ENCODE results near the gene LPIN2.

Gene LPIN2

DNA sequence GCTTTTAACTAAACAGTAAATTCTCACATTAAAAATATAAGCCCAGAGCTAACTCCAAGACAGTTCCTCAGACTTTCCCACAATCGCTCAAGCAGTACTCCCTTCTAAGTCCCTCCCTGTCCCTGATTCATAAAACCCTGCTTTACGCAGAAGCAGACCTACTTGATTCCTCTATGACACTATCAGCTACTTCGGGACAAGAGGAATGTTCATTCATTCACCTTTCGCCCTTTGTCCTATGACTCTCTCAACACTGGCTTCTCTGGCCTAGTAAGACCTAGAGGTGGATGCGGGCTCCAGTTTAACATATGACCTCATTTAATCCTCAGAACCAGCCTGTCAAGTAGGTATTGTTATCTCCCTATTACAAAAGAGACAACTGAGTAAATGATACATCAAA, 10.2 kb downstream of the LPIN2 start:
- DNase-seq (ENCODE audit: extremely low read depth, low read depth), result no peak
- TF ChIP-seq, protein P1, sequence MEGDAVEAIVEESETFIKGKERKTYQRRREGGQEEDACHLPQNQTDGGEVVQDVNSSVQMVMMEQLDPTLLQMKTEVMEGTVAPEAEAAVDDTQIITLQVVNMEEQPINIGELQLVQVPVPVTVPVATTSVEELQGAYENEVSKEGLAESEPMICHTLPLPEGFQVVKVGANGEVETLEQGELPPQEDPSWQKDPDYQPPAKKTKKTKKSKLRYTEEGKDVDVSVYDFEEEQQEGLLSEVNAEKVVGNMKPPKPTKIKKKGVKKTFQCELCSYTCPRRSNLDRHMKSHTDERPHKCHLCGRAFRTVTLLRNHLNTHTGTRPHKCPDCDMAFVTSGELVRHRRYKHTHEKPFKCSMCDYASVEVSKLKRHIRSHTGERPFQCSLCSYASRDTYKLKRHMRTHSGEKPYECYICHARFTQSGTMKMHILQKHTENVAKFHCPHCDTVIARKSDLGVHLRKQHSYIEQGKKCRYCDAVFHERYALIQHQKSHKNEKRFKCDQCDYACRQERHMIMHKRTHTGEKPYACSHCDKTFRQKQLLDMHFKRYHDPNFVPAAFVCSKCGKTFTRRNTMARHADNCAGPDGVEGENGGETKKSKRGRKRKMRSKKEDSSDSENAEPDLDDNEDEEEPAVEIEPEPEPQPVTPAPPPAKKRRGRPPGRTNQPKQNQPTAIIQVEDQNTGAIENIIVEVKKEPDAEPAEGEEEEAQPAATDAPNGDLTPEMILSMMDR (IDR thresholded peaks at IDR 0.05; ENCODE audit: low read depth, low read length), result no peak

DNA sequence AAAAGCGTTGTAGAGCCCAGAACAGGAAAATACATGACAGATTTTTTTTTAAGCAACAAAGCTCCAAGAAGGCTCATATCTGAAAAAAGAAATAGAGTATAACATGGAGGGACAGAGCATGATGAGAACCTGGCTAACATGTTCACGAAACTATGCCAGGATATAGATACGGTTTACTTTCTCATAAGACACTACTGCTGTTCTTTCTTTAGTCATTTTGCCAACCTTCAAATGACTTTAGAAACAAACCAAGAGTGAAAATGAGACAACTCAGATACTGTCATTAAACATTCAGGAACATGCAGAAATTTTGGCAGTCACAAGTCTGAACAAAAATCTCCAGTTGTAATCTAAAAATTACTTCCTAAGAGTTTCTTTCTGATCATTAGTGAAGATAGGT, 14.3 kb downstream of the LPIN2 start:
- TF ChIP-seq, protein P1 (IDR thresholded peaks at IDR 0.05; ENCODE audit: low read depth, low read length), result no peak
- DNase-seq (ENCODE audit: extremely low read depth, low read depth), result no peak

DNA sequence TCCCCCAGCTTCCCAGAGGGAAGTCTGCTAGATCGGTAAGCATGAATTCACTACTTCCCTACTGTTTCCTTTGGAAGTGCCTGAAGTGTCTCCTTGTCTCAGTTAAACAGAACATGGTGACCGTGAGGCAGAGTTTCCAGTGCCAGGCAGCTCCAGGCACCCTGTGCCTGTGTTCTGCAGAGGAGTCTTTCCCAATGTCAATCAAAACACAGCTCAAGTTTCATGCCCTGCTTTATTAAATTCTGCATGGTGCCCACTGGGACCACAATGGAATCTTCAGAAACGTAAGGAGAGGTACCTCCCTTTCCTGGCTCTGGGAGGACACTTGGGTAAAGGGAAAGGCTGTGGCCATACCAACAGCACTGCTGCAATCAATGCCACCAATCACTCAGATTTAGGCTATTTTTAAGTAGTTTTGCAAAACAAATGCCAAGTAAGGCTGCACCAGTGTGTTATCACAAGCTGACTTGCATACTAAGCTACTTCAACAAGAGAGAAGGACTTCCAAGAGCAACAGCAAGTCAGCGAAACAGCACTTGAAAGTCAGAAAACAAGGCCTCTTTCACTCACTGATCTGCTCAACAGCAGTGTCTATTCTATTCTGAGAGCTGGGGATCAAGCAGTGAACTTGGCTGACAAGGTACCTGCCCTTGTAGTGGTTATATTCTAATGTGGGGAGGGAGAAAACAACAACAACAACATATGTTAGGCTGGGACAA, 14.9 kb downstream of the LPIN2 start:
- TF ChIP-seq, protein P1 (IDR thresholded peaks at IDR 0.05; ENCODE audit: low read depth, low read length), result no peak
- DNase-seq (ENCODE audit: extremely low read depth, low read depth), result no peak

DNA sequence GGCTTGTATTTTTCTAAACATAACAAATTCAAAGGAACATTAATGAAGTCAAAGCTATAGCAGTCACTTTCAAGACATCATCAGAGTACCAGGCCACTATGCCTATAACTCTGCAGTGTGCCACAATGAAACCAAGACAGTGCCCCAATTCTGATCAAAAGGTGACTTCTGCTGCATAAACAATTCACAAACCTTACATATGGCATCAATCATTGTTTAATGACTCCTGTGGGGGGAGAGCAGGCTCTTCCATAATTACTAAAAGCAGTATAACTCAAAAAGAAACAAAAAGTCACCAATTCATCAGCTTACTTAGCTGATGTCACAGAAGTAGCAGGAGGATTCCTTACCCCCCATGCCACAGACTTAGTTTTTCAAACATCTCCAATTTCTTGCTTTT, 15.5 kb downstream of the LPIN2 start:
- TF ChIP-seq, protein P1 (IDR thresholded peaks at IDR 0.05; ENCODE audit: low read depth, low read length), result no peak
- DNase-seq (ENCODE audit: extremely low read depth, low read depth), result no peak

DNA sequence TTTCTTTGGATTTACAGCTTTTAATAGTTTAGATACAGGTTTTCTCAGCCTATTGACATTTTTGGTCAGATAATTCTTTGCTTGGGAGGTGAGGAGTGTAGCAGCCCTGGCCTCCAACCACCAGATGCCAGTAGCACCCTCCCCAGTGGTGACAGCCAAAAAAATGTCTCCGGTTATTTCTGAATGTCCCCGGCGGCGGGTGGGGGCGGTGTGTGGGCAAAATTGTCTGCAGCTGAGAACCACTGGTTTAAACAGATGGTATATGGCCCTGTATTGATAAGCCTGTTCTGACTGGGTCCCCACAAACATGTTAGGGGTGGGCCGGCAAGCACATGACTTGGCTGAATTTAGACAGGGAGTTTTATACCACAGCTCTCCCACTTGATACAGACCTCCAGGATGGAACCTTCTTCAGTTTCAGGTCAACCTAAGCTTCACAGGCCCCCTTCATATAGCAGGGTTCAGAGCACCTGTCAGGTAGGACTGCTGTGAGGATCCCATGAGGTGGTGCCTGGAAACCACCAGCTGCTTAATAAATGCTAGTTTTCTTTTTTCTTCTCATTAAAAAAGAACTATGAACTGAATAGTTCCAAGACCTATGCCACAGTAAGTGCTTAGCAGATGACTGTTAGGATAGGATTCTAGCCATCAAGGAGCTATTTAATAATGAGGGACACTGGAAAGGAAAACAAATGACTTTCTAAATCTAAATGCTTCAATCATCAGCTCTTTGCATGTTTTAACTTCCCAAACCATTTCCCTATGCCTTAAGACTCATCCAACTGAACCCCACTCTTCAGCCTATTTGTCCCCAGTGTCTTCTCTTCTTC, 18.1 kb downstream of the LPIN2 start:
- TF ChIP-seq, protein P1 (IDR thresholded peaks at IDR 0.05; ENCODE audit: low read depth, low read length), result no peak; the same call in 1 of the 2 replicates
- no peak for DNase-seq (ENCODE audit: extremely low read depth, low read depth)

DNA sequence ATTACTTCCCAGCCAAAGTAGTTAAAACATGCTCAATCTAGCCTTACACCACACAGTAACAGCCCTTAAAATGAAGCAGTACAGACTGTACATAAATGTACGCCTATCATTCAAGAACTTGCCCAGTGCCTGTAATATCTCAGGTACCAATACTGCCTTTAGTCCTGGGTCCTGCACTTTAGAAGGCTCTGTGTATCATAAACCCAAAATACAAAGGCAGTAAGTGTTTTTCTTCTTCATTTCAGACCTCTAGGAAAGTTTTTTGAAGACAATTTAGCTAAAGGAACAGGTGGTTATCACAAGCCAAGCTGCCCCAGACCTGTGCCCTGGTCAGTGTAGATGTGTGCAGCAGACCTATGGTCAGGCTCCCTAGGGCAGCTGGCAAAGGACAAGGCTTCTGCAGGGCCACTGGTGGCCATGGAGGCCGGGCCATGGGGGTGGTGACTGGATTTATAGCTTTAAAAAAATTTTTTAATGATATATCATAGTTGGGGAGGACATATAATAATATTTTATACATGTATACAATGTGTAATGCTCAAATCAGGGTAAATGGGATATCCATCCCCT, 18.8 kb downstream of the LPIN2 start:
- TF ChIP-seq, protein P1 (IDR thresholded peaks at IDR 0.05; ENCODE audit: low read depth, low read length), result no peak
- DNase-seq (ENCODE audit: extremely low read depth, low read depth), result no peak
